GM12873 (cell line): Measurements from ENCODE around the gene SEMA4A.

Experiments used
- TF ChIP-seq, protein P1 (sequence below): IDR thresholded peaks from 2 replicates; pipeline ENCODE4 v1.5.1; 2012; ENCODE audit warnings: low read depth, mild to moderate bottlenecking, moderate library complexity, low read length, control low read depth; ENCODE audit not compliant: insufficient read depth; ENCODE audit errors: missing control alignments

The SEMA4A gene

GRCh38 chr1:156154317-156154749 is 948 bp downstream of the SEMA4A start:
- TF ChIP-seq, protein P1, sequence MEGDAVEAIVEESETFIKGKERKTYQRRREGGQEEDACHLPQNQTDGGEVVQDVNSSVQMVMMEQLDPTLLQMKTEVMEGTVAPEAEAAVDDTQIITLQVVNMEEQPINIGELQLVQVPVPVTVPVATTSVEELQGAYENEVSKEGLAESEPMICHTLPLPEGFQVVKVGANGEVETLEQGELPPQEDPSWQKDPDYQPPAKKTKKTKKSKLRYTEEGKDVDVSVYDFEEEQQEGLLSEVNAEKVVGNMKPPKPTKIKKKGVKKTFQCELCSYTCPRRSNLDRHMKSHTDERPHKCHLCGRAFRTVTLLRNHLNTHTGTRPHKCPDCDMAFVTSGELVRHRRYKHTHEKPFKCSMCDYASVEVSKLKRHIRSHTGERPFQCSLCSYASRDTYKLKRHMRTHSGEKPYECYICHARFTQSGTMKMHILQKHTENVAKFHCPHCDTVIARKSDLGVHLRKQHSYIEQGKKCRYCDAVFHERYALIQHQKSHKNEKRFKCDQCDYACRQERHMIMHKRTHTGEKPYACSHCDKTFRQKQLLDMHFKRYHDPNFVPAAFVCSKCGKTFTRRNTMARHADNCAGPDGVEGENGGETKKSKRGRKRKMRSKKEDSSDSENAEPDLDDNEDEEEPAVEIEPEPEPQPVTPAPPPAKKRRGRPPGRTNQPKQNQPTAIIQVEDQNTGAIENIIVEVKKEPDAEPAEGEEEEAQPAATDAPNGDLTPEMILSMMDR = peak; percentile 5

GRCh38 chr1:156155756-156156510 is 2.5 kb downstream of the SEMA4A start:
- TF ChIP-seq, protein P1 = no peak

DNA sequence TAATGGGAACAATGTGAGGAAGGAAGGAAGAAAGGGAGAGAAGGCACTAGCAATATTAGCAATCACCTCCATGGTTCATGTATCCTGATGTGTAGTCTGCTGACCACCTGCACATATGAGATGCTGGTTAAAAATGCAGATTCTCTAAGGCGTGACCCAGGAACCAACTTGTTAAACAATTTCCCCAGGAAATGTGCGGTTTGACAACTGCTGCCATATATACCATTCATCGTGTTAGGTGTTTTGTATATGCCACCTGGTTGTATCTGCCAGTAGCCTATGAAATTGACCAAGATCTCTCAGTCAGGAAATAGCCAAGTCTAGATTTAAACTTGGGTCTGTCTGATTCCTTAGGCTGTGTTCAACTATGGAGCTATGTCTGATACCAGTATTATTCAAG is 4.1 kb downstream of the SEMA4A start:
- TF ChIP-seq, protein P1 = no peak

DNA sequence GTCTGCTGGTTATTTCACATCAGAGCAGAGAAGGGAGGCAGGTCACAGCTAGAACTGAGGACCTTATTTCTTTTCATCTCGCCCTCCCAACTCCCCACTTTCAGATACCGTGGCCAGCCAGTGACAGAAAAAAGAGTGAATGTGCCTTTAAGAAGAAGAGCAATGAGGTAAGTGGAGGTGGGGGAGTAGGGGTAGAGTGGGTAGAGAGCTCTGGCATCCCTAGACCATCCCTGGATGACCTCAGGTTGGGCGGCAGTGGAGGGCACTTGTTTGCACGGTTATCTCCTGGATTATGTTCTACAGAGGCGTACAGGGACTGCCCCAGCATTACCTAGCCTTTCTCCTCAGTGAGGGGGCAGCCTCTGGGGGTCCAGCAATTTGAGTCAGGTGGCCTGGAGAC is 4.6 kb downstream of the SEMA4A start:
- TF ChIP-seq, protein P1 = no peak

- TF ChIP-seq, protein P1 = no peak
Observed at GRCh38 chr1:156160000-156160742, 6.8 kb downstream of the SEMA4A start.

DNA sequence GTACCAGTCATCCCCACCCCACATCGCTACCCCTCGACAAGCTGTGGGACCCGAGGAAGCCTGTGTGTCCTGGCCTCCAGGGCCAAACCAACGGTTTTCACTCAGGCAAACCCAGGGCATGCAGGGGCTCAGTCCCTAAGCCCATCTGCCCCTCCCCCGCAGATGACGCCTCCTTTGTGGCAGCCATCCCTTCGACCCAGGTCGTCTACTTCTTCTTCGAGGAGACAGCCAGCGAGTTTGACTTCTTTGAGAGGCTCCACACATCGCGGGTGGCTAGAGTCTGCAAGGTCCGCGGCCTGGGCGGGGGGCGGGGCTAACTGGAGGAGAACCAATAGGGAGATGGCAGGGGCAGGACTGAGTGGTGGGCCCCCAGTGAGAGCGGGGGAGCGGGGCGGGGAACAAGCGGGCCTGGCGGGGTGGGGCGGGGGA is 7.4 kb downstream of the SEMA4A start:
- TF ChIP-seq, protein P1 = no peak

DNA sequence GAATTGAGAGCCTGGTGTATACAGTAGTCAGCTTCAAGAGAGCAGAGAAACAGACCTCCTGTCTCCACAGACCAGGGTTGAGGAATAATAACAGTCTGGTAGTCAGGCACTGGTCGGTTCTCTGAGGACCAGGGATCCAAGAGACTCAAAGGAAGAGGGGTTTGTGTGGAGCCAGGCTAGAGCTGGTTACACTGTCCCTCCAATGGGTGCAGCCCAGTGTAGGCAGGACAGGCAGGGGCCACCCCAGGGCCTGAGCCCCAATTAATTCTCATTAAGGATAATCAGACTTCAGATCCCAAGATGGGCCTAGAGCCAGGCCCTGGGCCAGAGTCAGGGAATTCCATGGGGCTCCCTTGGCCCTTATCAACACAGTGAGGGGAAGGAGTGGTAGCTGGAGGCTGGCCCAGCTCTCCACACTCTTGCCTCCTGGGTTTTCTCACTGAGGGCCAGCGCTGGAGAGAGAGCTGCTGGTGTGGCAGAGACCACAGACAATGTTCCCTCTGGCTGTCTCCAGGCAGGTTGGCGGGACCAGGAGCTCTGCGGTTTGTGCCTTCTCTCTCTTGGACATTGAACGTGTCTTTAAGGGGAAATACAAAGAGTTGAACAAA is 9.1 kb downstream of the SEMA4A start:
- TF ChIP-seq, protein P1 = no peak
